Aorta (tissue), 5 donors: ENCODE results near the gene CNOT8. TPM values are rescaled to one million over a fixed set of nuclear protein-coding genes. Genes with fewer than 3 reads are reported as not detected.

ENCODE experiments used
- ATAC-seq: fragments of 200-7000 bp; cut with Tn5 transposase; one replicate; pipeline ENCODE4 v1.9.1; 2022; ENCODE audit warnings: moderate library complexity; ENCODE audit not compliant: low FRiP score
- DNase-seq, 2 donors: peaks; one replicate each; pipeline ENCODE4 v3.0.0-alpha.2; 2020
- H3K27ac ChIP-seq, 2 donors: one replicate each; pipeline ENCODE4 v1.5.1; 2013; ENCODE audit warnings: low read length in 2 of 2, mild to moderate bottlenecking in 2 of 2, moderate library complexity in 2 of 2, control low read depth in 1 of 2, inconsistent platforms in 1 of 2, low read depth in 1 of 2
- H3K27me3 ChIP-seq, 2 donors: one replicate each; pipeline ENCODE4 v1.6.1; 2013; ENCODE audit warnings: control low read depth in 1 of 2, low read length in 1 of 2, mild to moderate bottlenecking in 1 of 2, moderate library complexity in 1 of 2; ENCODE audit not compliant: insufficient read depth in 2 of 2, control insufficient read depth in 1 of 2
- H3K36me3 ChIP-seq, 2 donors: one replicate each; pipeline ENCODE4 v1.6.1; 2013; ENCODE audit warnings: control low read depth in 1 of 2, low read length in 1 of 2, mild to moderate bottlenecking in 1 of 2; ENCODE audit not compliant: insufficient read depth in 2 of 2, control insufficient read depth in 1 of 2
- H3K4me1 ChIP-seq, 2 donors: one replicate each; pipeline ENCODE4 v1.6.1; 2013; ENCODE audit warnings: low read length in 2 of 2, control low read depth in 1 of 2, mild to moderate bottlenecking in 1 of 2, moderate library complexity in 1 of 2; ENCODE audit not compliant: insufficient read depth in 2 of 2, control insufficient read depth in 1 of 2
- H3K4me3 ChIP-seq, 2 donors: one replicate each; pipeline ENCODE4 v1.5.1; 2013; ENCODE audit warnings: low read length in 2 of 2, control low read depth in 1 of 2, mild to moderate bottlenecking in 1 of 2
- H3K9me3 ChIP-seq: one replicate; pipeline ENCODE4 v1.6.1; 2013; ENCODE audit warnings: mild to moderate bottlenecking, low read length; ENCODE audit not compliant: control insufficient read depth
- WGBS, 2 donors: extraction: QIAGEN DNeasy Blood & Tissue Kit; methylation state at CpG; one replicate each; pipeline ENCODE4 v1.1.7; 2013; 5-methylcytosine and 5-hydroxymethylcytosine counted together
- intact Hi-C, 2 donors: fragments of 100-400 bp; cut with DNase I; formaldehyde crosslinking; loops; one replicate each; pipeline versions ENCODE4 v1.14.2 to v1.15.0; 2022
- polyA plus RNA-seq, 2 donors: library from polyadenylated mRNA; stranded (reverse); fragments of 200-250 nt; gene quantifications; one replicate each; pipeline ENCODE4 v1.2.3, GENCODE V29; 2013
- total RNA-seq, 2 donors: library from RNA; stranded (reverse); fragmentation: NEBNext Ultra II Directional; extraction: Animal tissue kit (Norgen Biotek cat#: 25700); gene quantifications; one replicate each; pipeline ENCODE4 v1.2.1, GENCODE V29; 2021
- donor health status: healthy with polysubstance abuse.
- donor health status: Bipolar disorder and iron deficiency.
- donor health status: DM: no; HTN: no; CAD: no.
- donor health status: DM: no; HTN: no; CAD: no.
- donor health status: DM: yes; HTN: yes; CAD: no.

The CNOT8 gene
- total and polyA plus RNA-seq, 4 donors, result 39.7 to 48.6 (median 45.9) TPM

DNA sequence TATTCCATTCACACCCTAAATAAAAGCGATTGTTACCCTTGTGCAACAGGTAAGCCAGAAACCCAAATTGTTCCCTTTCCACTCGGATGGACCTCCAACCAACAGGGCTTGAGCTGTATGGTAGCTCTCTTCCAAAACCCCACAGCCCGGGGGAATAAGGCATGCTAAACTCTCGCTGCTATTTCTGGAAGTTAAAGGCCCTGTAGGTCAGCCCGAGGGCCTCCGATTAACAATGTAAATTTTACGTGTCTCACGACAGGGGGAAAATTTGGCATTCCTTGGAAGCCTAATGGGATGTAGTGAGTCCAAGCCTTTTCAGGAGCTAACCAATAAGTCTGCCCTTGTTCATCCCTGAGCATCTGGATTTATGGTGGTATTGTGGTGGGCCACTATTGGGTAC, 26.0 kb downstream of the CNOT8 start:
- H3K27ac ChIP-seq, result no peak overlapping the region
- DNase-seq (no peak), ATAC-seq (no peak)
- 93% methylated on average over 8 of the region's 8 CpGs for WGBS, 2 donors
- H3K9me3 ChIP-seq, result peaks cover 8% of the 10 kb centered on the region
- H3K27me3 ChIP-seq, result no peaks in the 10 kb centered on the region
- H3K4me3 ChIP-seq, result no peak overlapping the region
- intact Hi-C loops, result no loop called here
- H3K4me1 ChIP-seq, result no peaks in the 10 kb centered on the region
- peaks cover 10 to 12% of the 10 kb centered on the region in 2 donors for H3K36me3 ChIP-seq

DNA sequence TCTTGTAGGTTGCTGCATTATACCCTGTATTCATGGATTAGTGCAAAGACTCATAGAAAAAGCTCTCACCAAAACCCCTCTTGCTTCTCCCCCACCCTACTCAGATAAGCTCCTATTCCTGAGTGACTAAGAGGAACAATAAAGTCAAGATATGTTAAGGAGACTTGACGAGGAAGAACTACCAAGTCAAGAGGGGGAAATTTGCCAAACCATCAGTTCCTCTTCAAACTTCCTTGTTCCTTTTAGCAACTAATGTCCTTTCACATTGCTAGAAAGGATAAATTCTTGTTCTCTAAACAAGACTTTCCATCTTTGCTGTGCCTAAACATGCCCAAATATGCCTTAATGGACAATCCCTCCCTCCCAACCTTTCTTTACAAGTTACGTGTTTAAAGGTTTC, 27.0 kb downstream of the CNOT8 start:
- Histone ChIP-seq H3K4me1 (no peaks in the 10 kb centered on the region), H3K36me3 (peaks cover 10 to 15% of the 10 kb centered on the region in 2 donors), H3K4me3 (no peak overlapping the region), H3K27me3 (no peaks in the 10 kb centered on the region), H3K27ac (no peak overlapping the region), H3K9me3 (peaks cover 8% of the 10 kb centered on the region)
- DNase-seq (no peak), ATAC-seq (no peak)
- intact Hi-C loops, result no loop called here
- 92 to 98% methylated on average over 2 of the region's 2 CpGs for WGBS, 2 donors

DNA sequence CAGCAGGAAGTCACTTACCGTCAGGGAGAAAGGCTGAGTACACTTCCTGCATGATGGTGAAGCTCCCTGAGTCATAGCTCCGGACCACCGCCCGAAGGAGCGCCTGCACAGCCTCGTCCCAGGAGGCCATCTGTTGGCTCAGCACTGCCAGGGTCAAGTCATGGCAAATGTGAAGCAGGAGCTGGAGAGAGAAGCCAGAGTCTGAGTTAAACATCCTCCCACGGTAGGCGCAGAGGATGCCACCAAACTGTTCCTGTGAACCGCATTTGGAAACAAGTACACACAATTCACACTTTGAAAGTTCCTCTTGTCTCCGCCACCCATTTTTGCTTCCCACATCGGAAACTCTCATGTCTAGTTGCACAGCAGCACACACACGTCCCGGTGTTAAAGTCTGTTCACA, 33.9 kb downstream of the CNOT8 start:
- H3K4me3 ChIP-seq, result no peak overlapping the region
- H3K36me3 ChIP-seq, result peaks cover 5 to 15% of the 10 kb centered on the region in 2 donors
- intact Hi-C loops, result no loop called here
- ATAC-seq (no peak), DNase-seq (no peak)
- H3K27me3 ChIP-seq, result no peaks in the 10 kb centered on the region
- peaks cover 5% of the 10 kb centered on the region for H3K9me3 ChIP-seq
- H3K27ac ChIP-seq, result no peak overlapping the region
- 83 to 85% methylated on average over 13 of the region's 13 CpGs for WGBS, 2 donors
- no peaks in the 10 kb centered on the region for H3K4me1 ChIP-seq

DNA sequence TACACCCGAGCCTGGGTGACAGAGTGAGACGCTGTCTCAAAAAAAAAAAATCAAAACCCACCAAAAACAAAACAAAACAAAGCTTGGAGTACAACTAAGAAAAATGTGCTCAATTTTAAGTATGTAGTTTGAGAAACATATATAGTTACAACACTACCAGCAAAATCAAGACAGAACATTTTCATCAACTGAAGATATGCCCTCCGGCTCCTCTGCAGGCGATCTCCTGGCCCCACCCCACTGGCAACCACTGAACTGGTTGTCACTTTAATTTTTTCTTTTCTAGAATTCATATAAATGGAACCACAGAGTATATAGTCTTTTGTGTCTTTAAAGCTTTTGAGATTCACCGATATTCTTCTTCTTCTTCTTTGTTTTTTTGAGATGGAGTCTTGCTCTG, 35.0 kb downstream of the CNOT8 start:
- no peaks in the 10 kb centered on the region for H3K27me3 ChIP-seq
- DNase-seq (no peak), ATAC-seq (no peak)
- H3K4me1 ChIP-seq, result no peaks in the 10 kb centered on the region
- H3K4me3 ChIP-seq, result no peak overlapping the region
- H3K36me3 ChIP-seq, result peaks cover 2 to 12% of the 10 kb centered on the region in 2 donors
- no peaks in the 10 kb centered on the region for H3K9me3 ChIP-seq
- intact Hi-C loops, result no loop called here
- 84 to 86% methylated on average over 5 of the region's 5 CpGs for WGBS, 2 donors
- H3K27ac ChIP-seq, result no peak overlapping the region

DNA sequence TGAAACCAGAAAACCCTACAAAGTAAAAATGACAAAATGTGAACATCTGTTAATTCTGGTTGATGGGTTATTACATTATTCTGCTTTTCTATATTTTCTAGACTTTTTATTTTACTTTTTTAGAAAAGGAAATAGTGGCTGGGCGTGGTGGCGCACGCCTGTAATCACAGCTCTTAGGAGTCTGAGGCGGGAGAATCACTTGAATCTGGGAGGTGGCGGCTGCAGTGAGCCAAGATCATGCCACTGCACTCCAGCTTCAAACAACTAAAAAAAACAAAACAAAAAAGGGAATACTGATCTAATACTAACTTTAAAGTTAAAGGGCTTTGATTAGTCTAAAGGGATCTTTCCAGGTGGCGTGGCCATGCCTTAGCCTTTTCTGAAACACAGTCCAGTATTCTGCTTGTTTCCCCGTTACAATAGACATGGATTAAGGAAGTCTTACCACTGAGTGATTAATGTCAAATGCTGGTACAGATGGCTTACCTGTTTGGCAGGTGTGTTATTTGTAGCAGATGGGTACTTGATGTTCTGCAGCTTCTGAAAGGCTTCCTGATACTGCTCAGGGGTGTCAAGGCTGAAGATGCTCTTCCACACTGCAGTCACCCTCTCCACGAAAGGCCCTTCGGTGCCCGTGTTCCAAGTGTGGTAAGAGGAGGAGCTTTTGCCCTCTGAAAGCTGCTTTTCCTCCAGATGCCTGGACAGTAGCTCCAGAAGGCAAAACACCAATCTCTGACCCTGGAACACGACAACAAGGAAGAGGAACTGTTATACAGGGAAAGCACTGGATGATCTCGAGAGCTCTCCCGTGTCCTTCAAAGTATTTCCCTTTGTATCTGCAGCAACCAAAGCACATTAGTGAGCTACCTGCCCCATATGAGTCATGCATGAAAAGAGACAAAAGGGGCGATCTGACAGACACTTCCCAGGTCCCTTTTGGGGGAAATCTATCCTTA, 37.5 kb downstream of the CNOT8 start:
- no peak overlapping the region for H3K27ac ChIP-seq
- no peak for DNase-seq
- 89% methylated on average over 14 of the region's 14 CpGs for WGBS, 2 donors
- no peak for ATAC-seq
- H3K4me3 ChIP-seq, result no peak overlapping the region
- H3K4me1 ChIP-seq, result no peaks in the 10 kb centered on the region
- no peaks in the 10 kb centered on the region for H3K27me3 ChIP-seq
- intact Hi-C loops, result no loop called here
- no peaks in the 10 kb centered on the region for H3K9me3 ChIP-seq
- H3K36me3 ChIP-seq, result peaks cover 0 to 10% of the 10 kb centered on the region in 2 donors

DNA sequence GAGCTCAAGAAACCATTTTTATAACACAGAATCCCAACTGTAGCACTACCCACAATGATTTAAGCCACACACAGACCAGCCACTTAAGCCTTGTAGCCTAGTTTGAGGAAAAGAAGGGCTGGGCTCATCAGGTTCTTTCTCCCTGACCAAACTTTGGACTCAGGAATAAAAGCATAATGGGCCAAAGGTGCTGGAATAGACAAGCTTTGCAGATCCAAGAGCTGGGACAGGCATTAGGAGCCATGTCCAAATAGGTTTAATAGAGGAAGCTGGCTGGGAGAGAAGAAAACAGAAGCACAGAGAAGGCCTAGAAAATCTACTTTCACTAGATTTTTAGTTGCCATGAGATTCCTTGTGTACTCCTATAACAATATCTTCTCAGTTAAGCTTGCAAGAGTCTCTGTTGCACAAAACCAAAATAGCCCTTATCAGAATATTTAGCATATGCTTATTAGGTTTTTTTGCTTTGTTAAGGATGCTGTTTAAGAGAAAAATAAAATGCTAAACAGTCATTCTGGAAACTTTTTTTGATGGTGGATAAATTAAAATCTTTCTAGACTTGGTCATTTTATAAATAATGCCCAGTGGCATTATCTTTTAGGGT, 38.2 kb downstream of the CNOT8 start:
- no peak for DNase-seq
- ATAC-seq, result no peak
- intact Hi-C loops, result no loop called here
- H3K27me3 ChIP-seq, result no peaks in the 10 kb centered on the region
- H3K4me3 ChIP-seq, result no peak overlapping the region
- H3K27ac ChIP-seq, result no peak overlapping the region
- peaks cover 0 to 9% of the 10 kb centered on the region in 2 donors for H3K36me3 ChIP-seq
- H3K4me1 ChIP-seq, result no peaks in the 10 kb centered on the region
- no peaks in the 10 kb centered on the region for H3K9me3 ChIP-seq

DNA sequence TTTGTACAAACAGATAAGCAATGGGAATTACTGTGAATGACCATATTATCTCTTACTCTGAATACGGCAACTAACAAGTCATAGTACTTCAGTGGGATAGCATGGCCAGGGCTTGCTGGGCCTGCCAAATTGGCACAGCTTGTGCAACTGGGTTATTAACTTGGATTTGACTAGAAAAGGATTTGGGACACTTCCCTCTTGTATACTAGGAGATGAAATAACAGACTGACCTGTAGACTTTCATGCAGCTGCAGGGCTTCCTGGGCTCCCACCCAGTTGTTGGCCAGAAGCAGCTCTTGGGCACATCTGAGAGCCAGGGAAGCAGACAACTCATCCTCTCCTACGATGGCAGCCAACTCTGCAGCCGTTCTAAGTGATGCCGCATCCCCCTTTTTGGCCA, 39.8 kb downstream of the CNOT8 start:
- 78 to 79% methylated on average over 4 of the region's 4 CpGs for WGBS, 2 donors
- Histone ChIP-seq H3K4me3 (no peak overlapping the region), H3K4me1 (no peaks in the 10 kb centered on the region), H3K9me3 (no peaks in the 10 kb centered on the region), H3K27me3 (no peaks in the 10 kb centered on the region), H3K36me3 (peaks cover 5 to 9% of the 10 kb centered on the region in 2 donors), H3K27ac (peak overlapping the region in 1 of 2 donors; percentile 17)
- intact Hi-C loops, result no loop called here
- DNase-seq, result peak in 1 of 2 donors; percentile 53
- no peak for ATAC-seq

DNA sequence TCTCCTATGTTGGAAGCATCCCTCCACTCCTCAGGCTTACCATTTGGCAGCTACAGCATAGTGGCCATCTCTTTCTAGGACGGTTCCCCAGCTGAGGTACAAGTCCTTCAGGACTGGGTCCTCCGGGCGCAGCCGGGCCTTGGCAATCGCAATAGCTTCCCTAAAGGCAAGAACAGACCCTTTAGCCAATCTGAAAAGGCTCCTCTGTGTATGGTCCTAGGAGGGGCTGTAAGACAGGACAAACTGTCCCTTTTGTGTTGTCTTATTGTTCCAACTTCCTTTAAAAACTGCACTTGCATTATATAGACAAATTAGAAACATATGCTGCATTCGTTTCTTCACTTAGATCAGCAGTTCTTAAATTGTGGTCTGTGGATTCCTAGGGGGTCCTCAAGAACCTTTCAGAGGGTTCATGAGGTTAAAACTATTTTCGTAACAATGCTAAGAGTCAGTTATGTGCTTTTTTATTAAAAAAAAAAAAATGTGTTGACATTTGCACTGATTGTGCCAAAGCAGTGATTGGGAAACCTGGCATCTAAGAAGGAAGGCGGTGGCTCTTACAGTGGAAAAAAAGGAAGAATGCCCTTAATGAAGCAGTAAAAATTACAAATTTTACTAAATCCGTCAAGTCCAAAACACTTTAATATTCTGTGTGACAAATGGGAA, 40.9 kb downstream of the CNOT8 start:
- Histone ChIP-seq H3K27me3 (no peaks in the 10 kb centered on the region), H3K9me3 (no peaks in the 10 kb centered on the region), H3K36me3 (peaks cover 5 to 11% of the 10 kb centered on the region in 2 donors), H3K4me1 (no peaks in the 10 kb centered on the region), H3K4me3 (no peak overlapping the region), H3K27ac (no peak overlapping the region)
- 77 to 79% methylated on average over 9 of the region's 9 CpGs for WGBS, 2 donors
- DNase-seq, result no peak
- intact Hi-C loops, result no loop called here
- ATAC-seq, result peak; percentile 71
